Lung (tissue), 16 donors: ENCODE measurements around the gene TMEM129. TPM values are rescaled to one million over a fixed set of nuclear protein-coding genes. Genes with fewer than 3 reads are reported as not detected.
A peak's percentile ranks its signal among the peaks of the same experiment; 100 is the strongest.

ENCODE experiments used
- ATAC-seq: fragments of 200-7000 bp; cut with Tn5 transposase; one replicate; pipeline ENCODE4 v1.9.1; 2020; ENCODE audit warnings: moderate number of reproducible peaks; ENCODE audit not compliant: insufficient read depth, low FRiP score
- DNase-seq, 3 donors: peaks; one replicate each; pipeline ENCODE4 v3.0.0-alpha.2; 2013 to 2017
- H3K27ac ChIP-seq, 2 donors: one replicate each; pipeline ENCODE4 v1.5.1; 2013; ENCODE audit warnings: mild to moderate bottlenecking in 2 of 2, moderate library complexity in 2 of 2, control low read depth in 1 of 2, inconsistent platforms in 1 of 2, low read depth in 1 of 2, low read length in 1 of 2
- H3K27me3 ChIP-seq, 3 donors: one replicate each; pipeline ENCODE4 v1.5.1; 2013; ENCODE audit warnings: low read length in 2 of 3; ENCODE audit not compliant: control insufficient read depth in 3 of 3, insufficient read depth in 3 of 3
- H3K36me3 ChIP-seq, 4 donors: one replicate each; pipeline ENCODE4 v1.5.1; 2013; ENCODE audit warnings: low read length in 4 of 4, mild to moderate bottlenecking in 1 of 4, moderate library complexity in 1 of 4; ENCODE audit not compliant: control insufficient read depth in 4 of 4, insufficient read depth in 4 of 4
- H3K4me1 ChIP-seq, 5 donors: one replicate each; pipeline ENCODE4 v1.5.1; 2013; ENCODE audit warnings: low read length in 5 of 5, mild to moderate bottlenecking in 2 of 5, moderate library complexity in 1 of 5; ENCODE audit not compliant: control insufficient read depth in 5 of 5, insufficient read depth in 5 of 5
- H3K4me3 ChIP-seq: one replicate; pipeline ENCODE4 v1.5.1; 2013; ENCODE audit warnings: mild to moderate bottlenecking, control low read depth, moderate library complexity
- H3K9ac ChIP-seq, 2 donors: one replicate each; pipeline ENCODE4 v1.5.1; 2013; ENCODE audit warnings: low read length in 2 of 2, control low read depth in 1 of 2; ENCODE audit not compliant: insufficient read depth in 1 of 2
- H3K9me3 ChIP-seq, 4 donors: one replicate each; pipeline ENCODE4 v1.5.1; 2013; ENCODE audit warnings: low read length in 3 of 4, mild to moderate bottlenecking in 1 of 4, moderate library complexity in 1 of 4; ENCODE audit not compliant: control insufficient read depth in 4 of 4, insufficient read depth in 3 of 4
- WGBS, 2 donors: extraction: QIAGEN DNeasy Blood & Tissue Kit; methylation state at CpG; one replicate each; pipeline ENCODE4 v1.1.7; 2013; 5-methylcytosine and 5-hydroxymethylcytosine counted together
- long read RNA-seq, 5 donors: transcript quantifications; one replicate each; lab custom pipeline, GENCODE V29; 2026
- polyA plus RNA-seq, 2 donors: library from polyadenylated mRNA; stranded (reverse); fragments of 200-250 nt; gene quantifications; one replicate each; pipeline ENCODE4 v1.2.1, GENCODE V29; 2013
- total RNA-seq, 2 donors: library from RNA; depleted of rRNA in 1 of 2; stranded (reverse); fragments of >200 nt in 1 of 2; gene quantifications; one replicate each; pipeline ENCODE4 v1.2.1, GENCODE V29; 2014 to 2021
- TF ChIP-seq, protein P1 (sequence below): IDR thresholded peaks from 2 replicates; pipeline ENCODE4 v1.5.1; 2012; ENCODE audit warnings: mild to moderate bottlenecking; ENCODE audit errors: control extremely low read depth, extremely low read depth
- donor health status: control.
- donor health status: control.
- donor health status: Bipolar disorder and iron deficiency.
- donor health status: healthy.
- donor health status: DM: yes; HTN: yes; CAD: no.

Gene TMEM129, protein sequence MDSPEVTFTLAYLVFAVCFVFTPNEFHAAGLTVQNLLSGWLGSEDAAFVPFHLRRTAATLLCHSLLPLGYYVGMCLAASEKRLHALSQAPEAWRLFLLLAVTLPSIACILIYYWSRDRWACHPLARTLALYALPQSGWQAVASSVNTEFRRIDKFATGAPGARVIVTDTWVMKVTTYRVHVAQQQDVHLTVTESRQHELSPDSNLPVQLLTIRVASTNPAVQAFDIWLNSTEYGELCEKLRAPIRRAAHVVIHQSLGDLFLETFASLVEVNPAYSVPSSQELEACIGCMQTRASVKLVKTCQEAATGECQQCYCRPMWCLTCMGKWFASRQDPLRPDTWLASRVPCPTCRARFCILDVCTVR
- 10 to 100 TPM; 16.6 to 45.2 TPM for total RNA-seq
- polyA plus RNA-seq = 10 to 100 TPM; 36.9 to 38.7 TPM
- long read RNA-seq, donor 1, transcript TMEM129-202 (4 exons, 2,810 nt) = major isoform, 11 of 20 reads
- long read RNA-seq, donor 1, partial matches to known transcripts = 5 of 20 reads
- long read RNA-seq, donor 1, other reads (novel, unspliced or antisense) = 0 of 20 reads
- long read RNA-seq, donor 2, partial matches to known transcripts = 12 of 13 reads
- long read RNA-seq, donor 2, other reads (novel, unspliced or antisense) = 0 of 13 reads
- long read RNA-seq, donor 3, partial matches to known transcripts = 0 of 3 reads
- long read RNA-seq, donor 3, other reads (novel, unspliced or antisense) = 0 of 3 reads
- long read RNA-seq, donor 4 = 0 reads
- long read RNA-seq, donor 5, transcript TMEM129-202 (4 exons, 2,810 nt) = major isoform, 7 of 8 reads
- long read RNA-seq, donor 5, partial matches to known transcripts = 0 of 8 reads
- long read RNA-seq, donor 5, other reads (novel, unspliced or antisense) = 0 of 8 reads

DNA sequence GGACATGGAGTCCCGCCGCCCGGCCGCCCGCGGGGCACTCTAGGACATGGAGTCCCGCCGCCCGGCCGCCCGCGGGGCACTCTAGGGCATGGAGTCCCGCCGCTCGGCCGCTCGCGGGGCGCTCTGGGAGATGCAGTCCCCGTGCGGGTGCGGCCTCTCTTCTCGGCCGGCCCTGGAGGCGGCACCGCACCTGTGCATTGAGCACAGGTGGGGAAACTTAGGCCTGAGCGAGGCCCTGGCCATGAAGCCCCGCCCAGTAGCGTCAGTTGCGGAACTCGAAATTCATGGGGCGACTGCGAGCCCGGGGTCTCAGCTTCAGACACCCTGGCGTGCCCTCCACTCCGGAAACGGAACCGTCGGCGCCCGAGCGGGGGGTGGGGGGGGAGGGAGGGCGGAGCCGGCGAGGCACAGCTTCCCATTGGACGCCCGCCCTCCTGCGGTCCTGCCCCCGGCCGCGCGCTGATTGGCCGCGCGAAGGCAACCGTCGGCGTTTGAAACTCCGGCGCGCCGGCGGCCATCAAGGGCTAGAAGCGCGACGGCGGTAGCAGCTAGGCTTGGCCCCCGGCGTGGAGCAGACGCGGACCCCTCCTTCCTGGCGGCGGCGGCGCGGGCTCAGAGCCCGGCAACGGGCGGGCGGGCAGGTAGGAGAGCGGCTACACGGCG lies at the start of gene TMEM129, which contains the start of gene TACC3:
TSS of gene TMEM129 (minus strand) at position 321 of the 663 bp plus-strand sequence. CDS start 486 bp downstream, outside the sequence.
TSS of gene TACC3 (plus strand) at position 519 of the 663 bp plus-strand sequence. CDS start 1,901 bp downstream, outside the sequence.
- Histone ChIP-seq H3K27ac (peak within 1 kb of the TSS; percentile 95 to 98), H3K4me1 (peaks cover 0 to 25% (median 10%) of the 10 kb centered on the region in 5 donors), H3K9ac (peak within 1 kb of the TSS in 1 of 2 donors; percentile 46), H3K36me3 (peaks cover 0 to 18% (median 0%) of the 10 kb centered on the region in 4 donors), H3K27me3 (no peaks in the 10 kb centered on the region), H3K4me3 (peak within 1 kb of the TSS; percentile 95), H3K9me3 (no peaks in the 10 kb centered on the region)
- TF ChIP-seq, protein P1, sequence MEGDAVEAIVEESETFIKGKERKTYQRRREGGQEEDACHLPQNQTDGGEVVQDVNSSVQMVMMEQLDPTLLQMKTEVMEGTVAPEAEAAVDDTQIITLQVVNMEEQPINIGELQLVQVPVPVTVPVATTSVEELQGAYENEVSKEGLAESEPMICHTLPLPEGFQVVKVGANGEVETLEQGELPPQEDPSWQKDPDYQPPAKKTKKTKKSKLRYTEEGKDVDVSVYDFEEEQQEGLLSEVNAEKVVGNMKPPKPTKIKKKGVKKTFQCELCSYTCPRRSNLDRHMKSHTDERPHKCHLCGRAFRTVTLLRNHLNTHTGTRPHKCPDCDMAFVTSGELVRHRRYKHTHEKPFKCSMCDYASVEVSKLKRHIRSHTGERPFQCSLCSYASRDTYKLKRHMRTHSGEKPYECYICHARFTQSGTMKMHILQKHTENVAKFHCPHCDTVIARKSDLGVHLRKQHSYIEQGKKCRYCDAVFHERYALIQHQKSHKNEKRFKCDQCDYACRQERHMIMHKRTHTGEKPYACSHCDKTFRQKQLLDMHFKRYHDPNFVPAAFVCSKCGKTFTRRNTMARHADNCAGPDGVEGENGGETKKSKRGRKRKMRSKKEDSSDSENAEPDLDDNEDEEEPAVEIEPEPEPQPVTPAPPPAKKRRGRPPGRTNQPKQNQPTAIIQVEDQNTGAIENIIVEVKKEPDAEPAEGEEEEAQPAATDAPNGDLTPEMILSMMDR = no peak
- ATAC-seq = peak; percentile 93
- DNase-seq = peak; percentile 92 to 98 (median 96)
- 0% methylated on average over 45 to 83 of the region's 83 CpGs for WGBS, 2 donors

DNA sequence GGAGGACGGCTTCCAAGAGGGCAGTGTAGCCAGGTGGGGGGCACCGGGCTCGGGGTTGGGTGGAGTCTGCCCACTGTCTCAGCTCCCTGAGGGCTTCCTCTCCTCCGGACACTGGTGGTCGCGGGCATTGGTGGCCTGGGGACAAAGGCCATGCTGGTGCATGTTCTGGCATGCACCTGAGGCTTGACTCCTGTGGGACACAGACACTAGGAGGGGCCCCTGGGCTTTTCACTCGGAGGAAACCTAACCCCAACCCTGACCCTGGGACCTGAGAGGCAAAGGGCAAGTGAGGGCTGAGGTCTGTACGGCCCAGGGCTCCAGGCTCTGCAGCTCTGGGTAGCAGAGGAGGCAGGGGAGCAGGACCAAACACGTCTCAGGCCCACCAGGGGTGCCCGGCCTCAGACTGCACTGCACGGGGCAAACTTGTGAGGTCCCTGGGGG lies 49.7 kb upstream of the TMEM129 start:
- H3K36me3 ChIP-seq = no peaks in the 10 kb centered on the region
- DNase-seq (no peak), ATAC-seq (no peak)
- no peaks in the 10 kb centered on the region for H3K27me3 ChIP-seq
- H3K27ac ChIP-seq = no peak overlapping the region
- TF ChIP-seq, protein P1 = no peak
- peaks cover 0 to 58% (median 4%) of the 10 kb centered on the region in 5 donors for H3K4me1 ChIP-seq
- H3K9ac ChIP-seq = no peak overlapping the region
- H3K9me3 ChIP-seq = no peaks in the 10 kb centered on the region
- no peak overlapping the region for H3K4me3 ChIP-seq
- 82 to 84% methylated on average over 11 of the region's 11 CpGs for WGBS, 2 donors

DNA sequence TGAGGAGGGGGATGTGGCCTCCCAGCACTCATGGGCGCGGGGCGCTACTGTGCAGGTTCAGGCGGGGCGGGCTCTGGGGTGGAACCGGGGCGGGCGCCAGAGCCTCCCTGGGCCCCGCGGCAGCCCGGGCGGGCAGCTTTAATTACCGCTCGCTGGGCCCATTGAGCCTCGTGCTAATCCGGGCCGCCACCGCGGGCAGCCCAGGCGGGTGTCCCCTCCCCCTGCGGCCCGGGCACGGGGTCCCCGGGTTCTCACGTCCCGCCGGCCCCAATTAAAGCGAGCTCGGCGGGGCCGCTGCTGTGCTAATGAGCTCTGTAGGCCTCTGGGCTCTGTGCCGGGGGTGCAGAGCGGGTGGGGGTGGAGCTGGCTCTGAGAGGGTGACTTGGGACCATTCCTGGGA lies 49.1 kb upstream of the TMEM129 start:
- no peaks in the 10 kb centered on the region for H3K27me3 ChIP-seq

More for the DNA sequence above, 49.1 kb upstream of the TMEM129 start:
- 58 to 75% methylated on average over 28 to 33 of the region's 33 CpGs for WGBS, 2 donors
- no peak overlapping the region for H3K27ac ChIP-seq
- TF ChIP-seq, protein P1 = no peak
- peaks cover 0 to 58% (median 4%) of the 10 kb centered on the region in 5 donors for H3K4me1 ChIP-seq
- H3K9me3 ChIP-seq = no peaks in the 10 kb centered on the region
- no peak overlapping the region for H3K4me3 ChIP-seq
- no peaks in the 10 kb centered on the region for H3K36me3 ChIP-seq
- ATAC-seq (no peak), DNase-seq (no peak)
- H3K9ac ChIP-seq = no peak overlapping the region
